Activated CD8-positive, alpha-beta memory T cell treated with anti-CD3 and anti-CD28 coated beads for 4 hours (primary cell): Measurements from ENCODE around the gene ABCF2.

Experiments used
- DNase-seq, 2 donors: peaks; one replicate each; pipeline ENCODE4 v3.0.0-alpha.2; 2020; ENCODE audit warnings: low read depth in 2 of 2

The ABCF2 gene

DNA sequence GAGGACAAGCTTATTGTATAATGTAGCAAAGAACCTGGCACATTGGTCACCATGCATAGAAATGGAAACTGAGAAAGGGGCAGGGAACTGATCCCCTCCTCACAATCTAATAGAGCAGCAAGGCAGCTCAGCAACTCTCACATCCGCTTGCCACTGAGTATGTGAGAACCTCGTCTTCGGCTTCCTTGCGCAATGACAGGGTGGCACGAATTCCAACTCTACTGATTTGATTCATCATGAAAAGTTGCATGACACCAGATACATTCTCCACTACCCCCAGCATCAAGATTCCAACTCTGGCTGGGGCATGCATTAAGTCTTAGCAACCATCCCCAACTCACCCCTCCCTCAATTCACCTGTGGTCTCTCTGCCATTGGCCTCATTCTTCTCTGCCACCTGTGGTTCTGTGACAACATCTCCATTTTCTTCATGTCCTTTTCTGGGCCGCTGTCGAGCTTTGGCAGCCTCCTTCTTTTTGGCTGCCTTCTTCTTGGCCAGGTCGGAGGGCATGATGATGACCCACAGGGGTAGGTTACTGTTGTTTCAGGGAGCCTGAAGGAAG is 976 bp downstream of the ABCF2 start:
- DNase-seq: no peak

DNA sequence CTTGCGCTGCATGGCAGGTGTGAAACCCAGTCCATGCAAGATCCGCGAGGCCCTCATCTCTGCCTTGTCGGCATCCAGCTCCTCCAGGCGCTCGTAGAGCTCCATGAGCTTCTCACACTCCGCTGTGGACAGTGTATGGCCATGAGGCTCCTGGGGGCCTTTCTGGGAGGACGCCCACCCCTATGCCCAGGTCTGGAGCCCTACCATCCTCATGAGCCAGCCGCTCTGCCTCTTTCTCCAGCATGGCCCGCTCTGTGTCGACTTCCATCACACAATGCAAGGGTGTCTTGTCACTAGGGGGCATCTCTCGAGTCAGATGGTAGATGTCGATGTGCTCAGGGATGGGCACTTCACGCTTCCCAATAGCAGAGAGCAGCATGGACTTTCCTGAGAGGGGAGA is 3.3 kb downstream of the ABCF2 start:
- DNase-seq: no peak

GRCh38 chr7:151218170-151218569 is 8.8 kb downstream of the ABCF2 start:
- no peak for DNase-seq

GRCh38 chr7:151215396-151215795 is 11.6 kb downstream of the ABCF2 start:
- DNase-seq: no peak

DNA sequence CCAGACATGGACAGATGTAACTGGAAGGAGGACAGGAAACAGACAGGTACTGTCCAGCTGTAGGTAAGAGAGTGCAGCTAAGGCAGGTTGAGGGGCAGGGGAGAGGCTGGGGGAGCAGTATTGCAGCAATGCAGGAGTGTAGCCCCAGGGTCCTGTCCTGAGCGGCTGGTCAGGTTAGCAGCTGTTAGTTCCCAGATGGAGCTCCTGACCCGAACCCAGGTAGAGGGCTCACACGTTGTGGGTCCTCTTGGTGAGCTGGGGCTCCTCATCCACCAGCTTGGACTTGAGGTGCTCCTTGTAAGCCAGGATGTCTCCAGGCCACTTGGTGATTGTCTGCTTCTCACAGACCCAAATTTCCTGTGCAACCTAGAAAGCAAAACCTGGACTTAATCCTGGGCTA is 13.2 kb downstream of the ABCF2 start:
- no peak for DNase-seq

DNA sequence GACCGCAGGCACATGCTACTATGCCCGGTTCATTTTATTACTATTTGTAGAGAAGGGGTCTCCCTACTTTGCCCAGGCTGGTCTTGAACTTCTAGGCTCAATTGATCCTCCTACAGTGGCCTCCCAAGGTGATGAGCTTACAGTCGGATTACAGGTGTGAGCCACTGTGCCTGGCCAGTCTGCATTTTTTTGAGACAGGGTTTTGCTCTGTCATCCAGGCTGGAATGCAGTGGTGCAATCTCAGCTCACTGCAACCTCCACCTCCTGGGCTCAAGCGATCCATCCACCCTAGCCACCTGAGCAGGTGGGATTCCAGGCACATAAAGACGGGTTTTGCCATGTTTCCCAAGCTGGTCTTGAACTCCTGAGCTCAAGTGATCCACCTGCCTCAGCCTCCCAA is 14.4 kb downstream of the ABCF2 start:
- DNase-seq: no peak

DNA sequence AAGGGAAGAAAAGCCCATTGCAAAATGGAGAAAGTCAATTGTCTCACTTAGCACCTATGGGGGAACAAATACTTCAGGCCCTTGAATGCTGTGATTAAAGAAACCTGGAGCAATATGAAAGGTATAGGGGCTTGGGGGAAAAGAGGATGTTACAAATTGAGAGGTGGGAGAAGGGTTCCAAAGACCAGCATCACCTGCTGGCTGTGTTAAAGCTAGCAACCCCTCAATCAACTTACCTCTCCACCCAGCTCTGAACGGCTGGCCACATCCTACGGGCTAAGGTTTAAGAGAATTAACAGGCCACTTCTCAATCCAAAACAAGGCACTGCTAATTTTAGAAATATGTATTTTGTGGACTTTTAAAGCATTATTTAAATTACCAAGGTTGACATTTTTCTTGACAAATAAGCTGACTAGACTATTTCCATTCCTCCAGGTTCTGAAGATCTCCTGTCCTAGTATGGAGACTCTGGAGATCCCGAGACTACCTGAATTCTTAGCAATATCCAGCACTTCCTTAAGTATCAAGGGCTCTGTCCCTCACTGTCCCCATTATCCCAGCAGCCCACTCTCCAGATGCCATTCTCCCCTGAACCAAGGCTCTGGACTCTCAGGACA is 15.7 kb downstream of the ABCF2 start:
- DNase-seq: no peak

DNA sequence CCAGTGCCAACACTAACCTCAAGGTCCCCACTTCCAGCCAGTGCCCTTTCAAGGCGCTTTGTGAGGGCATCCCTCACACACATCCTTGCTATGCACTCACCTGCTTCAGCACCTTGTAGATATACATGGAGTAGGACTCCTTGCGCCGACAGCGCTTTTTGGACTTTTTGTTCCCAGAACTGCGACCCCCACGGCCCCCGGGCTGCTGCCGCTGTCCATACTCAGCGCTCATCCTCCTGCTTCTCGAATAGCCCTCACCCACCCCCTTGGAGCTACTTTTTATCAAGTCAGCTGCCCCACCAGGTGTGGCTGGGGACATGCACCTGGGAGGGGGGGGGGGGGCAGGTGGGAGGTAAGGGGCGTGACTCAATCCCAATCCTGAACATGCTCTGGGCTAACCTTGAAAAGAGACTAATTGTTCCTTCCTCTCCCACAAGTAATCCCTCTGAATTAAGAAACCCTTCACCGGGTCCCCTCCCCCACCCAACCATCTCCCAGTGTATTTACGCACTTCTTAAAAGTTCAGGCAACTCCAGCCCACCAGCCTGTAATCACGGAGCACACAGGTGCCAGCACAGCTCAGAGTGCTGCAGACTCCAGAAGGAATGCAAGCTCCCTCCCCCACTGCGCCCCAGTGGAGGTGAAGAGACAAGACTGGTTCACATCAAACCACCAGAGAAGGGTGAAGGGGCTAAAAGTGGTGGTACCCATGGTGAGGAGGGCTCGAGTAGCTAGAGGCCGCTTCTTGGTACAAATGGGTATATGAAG is 16.7 kb downstream of the ABCF2 start, which contains the start of gene H2BK1:
Gene H2BK1 (minus strand): TSS at position 402 of the 768 bp plus-strand sequence. CDS start 170 bp downstream, at position 232.
- no peak for DNase-seq

GRCh38 chr7:151209588-151209987 is 17.4 kb downstream of the ABCF2 start:
- DNase-seq: no peak

- no peak for DNase-seq
Observed at GRCh38 chr7:151208253-151208862, 18.6 kb downstream of the ABCF2 start.

DNA sequence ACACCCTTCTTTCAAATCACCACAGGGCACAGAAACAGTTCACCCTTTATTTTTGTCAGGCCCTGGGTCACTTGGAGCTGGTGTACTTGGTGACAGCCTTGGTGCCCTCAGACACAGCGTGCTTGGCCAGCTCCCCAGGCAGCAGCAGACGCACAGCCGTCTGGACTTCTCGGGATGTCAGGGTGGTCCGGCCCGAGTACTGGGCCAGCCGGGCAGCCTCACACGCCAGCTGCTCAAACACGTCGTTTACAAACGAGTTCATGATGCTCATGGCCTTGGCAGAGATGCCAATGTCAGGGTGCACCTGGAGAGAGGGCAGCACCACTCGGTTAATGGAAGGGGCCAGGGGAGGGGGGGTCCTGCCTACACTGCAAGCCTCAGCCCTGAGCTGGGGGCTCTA is 19.2 kb downstream of the ABCF2 start:
- DNase-seq: no peak

GRCh38 chr7:151207315-151207714 is 19.7 kb downstream of the ABCF2 start:
- DNase-seq: no peak

DNA sequence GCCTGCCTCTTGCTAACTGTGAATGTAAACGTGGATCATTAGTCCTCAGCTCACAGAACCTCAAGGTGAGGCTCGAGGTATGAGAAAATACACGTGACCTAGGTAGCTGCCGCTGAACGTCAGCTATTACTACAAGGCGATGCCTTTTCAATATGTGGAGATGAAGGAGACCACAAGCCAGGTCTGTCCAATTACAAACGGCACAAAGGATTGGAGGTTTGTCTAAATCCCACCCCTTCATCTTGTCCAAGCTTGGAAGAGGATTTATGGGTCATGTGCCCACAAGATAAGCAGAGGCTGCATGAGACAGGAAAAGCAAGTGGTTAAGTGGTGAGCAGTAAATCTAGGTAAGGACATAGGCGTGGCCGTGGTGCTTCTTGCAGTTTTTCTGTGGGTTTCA is 20.1 kb downstream of the ABCF2 start:
- DNase-seq: no peak

GRCh38 chr7:151205730-151206129 is 21.3 kb downstream of the ABCF2 start:
- DNase-seq: no peak

GRCh38 chr7:151204383-151205032 is 22.5 kb downstream of the ABCF2 start:
- no peak for DNase-seq

- DNase-seq: no peak
Observed at GRCh38 chr7:151202836-151203235, 24.2 kb downstream of the ABCF2 start.

GRCh38 chr7:151201751-151202150 is 25.3 kb downstream of the ABCF2 start:
- DNase-seq: no peak

DNA sequence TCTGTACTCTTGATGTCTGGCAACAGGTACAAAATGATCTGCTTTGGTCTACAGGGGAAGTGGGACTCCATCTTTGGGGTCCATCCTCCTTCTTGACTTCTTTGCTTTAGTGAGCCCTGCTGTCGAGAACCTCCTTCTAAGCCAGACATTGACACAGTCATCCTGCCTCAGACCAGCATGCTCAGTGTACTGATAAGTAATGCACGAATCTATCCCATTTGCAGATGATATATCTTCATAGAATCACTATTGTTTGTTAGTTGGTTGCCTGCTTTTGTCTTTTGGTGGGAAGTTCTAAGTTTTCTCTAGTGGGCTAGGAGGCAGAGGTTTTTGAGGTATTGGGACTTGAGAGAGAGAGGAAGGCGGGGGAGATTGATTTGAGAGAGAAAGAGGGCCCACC is 25.7 kb downstream of the ABCF2 start:
- no peak for DNase-seq

DNA sequence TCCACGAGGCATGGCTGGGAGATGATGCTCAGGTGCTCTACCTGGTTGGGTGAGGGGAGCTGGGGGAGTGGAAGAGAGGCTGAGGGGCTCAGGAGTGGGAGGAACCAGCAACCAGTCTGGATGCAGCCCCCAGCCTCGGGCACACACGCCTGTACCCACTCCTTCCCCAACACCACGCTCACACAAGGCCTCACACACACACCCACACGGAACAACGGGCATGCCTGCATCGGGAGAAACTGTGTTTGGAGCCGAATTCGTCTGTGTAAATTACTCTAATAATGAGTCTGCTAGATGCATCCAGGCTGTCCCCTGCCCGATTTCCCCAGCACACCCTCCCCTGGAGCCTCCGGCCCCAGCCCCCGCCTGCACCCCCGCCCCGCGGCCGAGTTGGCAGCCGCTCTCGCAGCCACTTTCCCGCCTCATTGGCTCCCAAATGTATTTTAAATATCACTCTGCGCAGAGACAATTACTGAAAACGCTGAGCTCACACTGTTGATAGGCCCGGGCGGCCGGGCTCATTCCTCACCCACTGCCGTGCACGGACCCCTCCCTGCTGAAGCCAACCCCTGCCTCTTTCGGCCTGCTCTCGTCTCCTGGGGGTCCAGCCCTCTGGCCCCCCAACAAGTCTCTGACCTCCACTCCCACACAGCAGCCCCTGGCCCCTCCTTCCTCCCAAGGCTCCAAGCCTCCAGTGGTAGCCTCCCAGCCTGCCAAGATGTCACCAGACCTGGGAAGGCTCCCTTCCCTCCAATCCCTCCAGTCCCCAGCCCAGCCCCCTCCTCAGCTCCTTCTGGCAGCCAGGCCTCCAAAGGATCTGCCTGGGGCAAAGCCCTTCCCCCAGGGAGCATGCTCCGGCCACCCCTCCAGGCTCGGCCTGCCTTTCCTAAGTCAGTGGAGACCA is 27.8 kb downstream of the ABCF2 start:
- no peak for DNase-seq

DNA sequence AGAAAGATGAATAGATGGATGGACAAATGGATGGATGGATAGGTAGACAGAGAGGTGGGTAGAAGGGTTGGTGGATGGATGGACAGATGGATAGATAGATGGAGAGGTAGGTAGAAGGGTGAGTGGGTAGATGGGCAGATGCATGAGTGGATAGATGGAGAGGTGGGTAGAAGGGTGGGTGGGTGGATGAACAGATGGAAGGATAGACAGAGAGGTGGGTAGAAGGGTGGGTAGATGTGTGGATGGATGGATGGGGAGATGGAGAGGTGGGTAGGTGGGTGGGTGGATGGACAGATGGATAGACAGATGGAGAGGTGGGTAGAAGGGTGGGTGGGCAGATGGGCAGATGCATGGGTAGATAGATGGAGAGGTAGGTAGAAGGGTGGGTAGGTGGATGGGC is 29.1 kb downstream of the ABCF2 start:
- no peak for DNase-seq
